AG09309 (cell line): ENCODE measurements around the gene CD8B2.
"Not testable (repeated sequence)": the region's sequence is repeated elsewhere in the genome, so short reads cannot be mapped to it uniquely, and the experiment has no call there.

ENCODE experiments used
- DNase-seq: peaks from one replicate; pipeline ENCODE4 v3.0.0-alpha.2; 2010; ENCODE audit warnings: low read depth
- H3K4me3 ChIP-seq: 2 replicates; pipeline ENCODE4 v1.5.1; 2011; ENCODE audit warnings: mild to moderate bottlenecking, low read depth, low read length, moderate library complexity; ENCODE audit not compliant: control insufficient read depth
- TF ChIP-seq, protein P1 (sequence below): IDR thresholded peaks from 2 replicates; pipeline ENCODE4 v1.5.1; 2011; ENCODE audit warnings: mild to moderate bottlenecking, low read depth, low read length, inconsistent platforms; ENCODE audit not compliant: insufficient read depth, control insufficient read depth; ENCODE audit errors: missing control alignments

The CD8B2 gene

GRCh38 chr2:106554411-106554810 lies 67.2 kb downstream of the CD8B2 start:
- no peak overlapping the region for H3K4me3 ChIP-seq
- no peak for DNase-seq
- TF ChIP-seq, protein P1, sequence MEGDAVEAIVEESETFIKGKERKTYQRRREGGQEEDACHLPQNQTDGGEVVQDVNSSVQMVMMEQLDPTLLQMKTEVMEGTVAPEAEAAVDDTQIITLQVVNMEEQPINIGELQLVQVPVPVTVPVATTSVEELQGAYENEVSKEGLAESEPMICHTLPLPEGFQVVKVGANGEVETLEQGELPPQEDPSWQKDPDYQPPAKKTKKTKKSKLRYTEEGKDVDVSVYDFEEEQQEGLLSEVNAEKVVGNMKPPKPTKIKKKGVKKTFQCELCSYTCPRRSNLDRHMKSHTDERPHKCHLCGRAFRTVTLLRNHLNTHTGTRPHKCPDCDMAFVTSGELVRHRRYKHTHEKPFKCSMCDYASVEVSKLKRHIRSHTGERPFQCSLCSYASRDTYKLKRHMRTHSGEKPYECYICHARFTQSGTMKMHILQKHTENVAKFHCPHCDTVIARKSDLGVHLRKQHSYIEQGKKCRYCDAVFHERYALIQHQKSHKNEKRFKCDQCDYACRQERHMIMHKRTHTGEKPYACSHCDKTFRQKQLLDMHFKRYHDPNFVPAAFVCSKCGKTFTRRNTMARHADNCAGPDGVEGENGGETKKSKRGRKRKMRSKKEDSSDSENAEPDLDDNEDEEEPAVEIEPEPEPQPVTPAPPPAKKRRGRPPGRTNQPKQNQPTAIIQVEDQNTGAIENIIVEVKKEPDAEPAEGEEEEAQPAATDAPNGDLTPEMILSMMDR = no peak

GRCh38 chr2:106555053-106555452 lies 67.9 kb downstream of the CD8B2 start:
- no peak for DNase-seq
- H3K4me3 ChIP-seq = no peak overlapping the region
- TF ChIP-seq, protein P1 = no peak

DNA sequence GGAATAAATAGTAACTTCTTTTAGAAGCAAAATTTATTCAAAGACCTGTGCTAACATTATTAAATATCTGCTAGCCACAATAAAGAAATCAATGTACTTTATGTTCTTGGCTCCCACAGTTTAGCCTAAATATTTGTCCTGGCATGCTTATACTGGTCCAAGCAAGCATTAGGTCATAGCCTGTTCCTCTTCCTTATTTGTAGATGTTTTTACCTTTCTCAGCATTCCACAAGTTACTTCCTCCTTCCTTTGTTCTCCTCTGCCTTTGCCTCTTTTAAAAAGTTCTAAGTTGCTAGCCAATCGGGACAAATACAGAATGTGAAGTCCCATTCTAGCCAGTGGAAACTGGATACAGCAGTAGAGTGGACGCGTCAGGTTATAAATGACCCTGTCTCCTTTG lies 72.6 kb downstream of the CD8B2 start:
- not testable (repeated sequence) for H3K4me3 ChIP-seq, DNase-seq

- TF ChIP-seq, protein P1 = no peak
- no peak overlapping the region for H3K4me3 ChIP-seq
- DNase-seq = no peak
These were observed 73.6 kb downstream of the CD8B2 start for GRCh38 chr2:106560773-106561172.

DNA sequence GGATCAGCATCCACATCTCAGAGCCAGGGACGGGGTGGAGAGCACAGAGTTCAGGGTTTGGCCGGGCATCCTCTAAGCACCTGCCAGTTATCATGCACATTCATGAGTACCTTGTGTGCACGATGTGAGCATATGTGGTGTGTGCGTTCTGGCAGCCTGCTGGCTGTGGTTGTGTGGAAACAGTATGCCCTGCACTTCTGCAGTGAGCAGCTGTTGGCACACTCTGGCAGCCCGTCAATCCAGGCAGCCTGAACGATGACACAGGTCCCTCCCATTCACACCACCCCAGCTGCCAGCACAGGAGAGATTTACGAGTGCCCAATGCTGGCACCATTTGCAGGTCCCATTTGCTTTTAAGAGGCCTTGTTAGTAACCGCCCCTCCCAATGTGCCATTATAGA lies 74.2 kb downstream of the CD8B2 start:
- TF ChIP-seq, protein P1 = no peak
- H3K4me3 ChIP-seq = no peak overlapping the region
- no peak for DNase-seq

GRCh38 chr2:106561803-106562202 lies 74.6 kb downstream of the CD8B2 start:
- no peak for DNase-seq
- TF ChIP-seq, protein P1 = no peak
- H3K4me3 ChIP-seq = no peak overlapping the region

- no peak overlapping the region for H3K4me3 ChIP-seq
- no peak for DNase-seq
- TF ChIP-seq, protein P1 = no peak
These were observed 75.4 kb downstream of the CD8B2 start for GRCh38 chr2:106562268-106563186.
